ENCODE results near the gene ZNF316.

ZNF316 gene

DNA sequence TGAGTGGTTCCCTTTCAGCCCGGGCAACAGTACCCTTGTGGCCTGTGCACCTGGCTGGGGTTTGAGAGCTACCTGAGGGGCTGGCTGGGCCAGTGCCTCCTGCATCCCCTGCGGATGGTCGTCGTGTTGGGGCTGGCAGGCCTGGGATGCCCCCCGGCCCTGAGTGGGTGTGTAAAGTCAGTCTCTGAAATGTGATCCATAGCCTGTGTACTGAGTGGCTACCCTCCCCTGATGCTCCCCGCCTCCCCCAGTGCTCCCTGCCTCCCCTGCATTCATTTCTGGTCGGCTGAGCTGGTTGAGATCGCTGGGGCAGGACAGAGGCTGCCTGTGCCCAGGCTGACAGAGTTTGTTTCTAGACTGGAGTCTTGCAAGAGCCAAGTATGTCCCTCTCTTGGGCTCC is 9.3 kb downstream of the ZNF316 start:
- H3K36me3 ChIP-seq: peaks cover 97 to 100% (median 100%) of the 10 kb centered on the region in 11 experiments
- no peaks in the 10 kb centered on the region for H3K27me3 ChIP-seq
- no peak overlapping the region for H3K4me2 ChIP-seq
- no peak for TF ChIP-seq Cebpa-rat (IDR thresholded peaks at IDR 0.05)
- H3K4me1 ChIP-seq: peaks cover 0 to 17% (median 15%) of the 10 kb centered on the region in 10 experiments; a peak in 13 of 20 replicates
- H3K9me3 ChIP-seq (replicated peaks in 1 of 11): peaks cover 21 to 43% (median 26%) of the 10 kb centered on the region in 11 experiments
- H3K9ac ChIP-seq: no peak overlapping the region
- H3K4me3 ChIP-seq: no peak overlapping the region
- H4K20me1 ChIP-seq: peaks cover 54 to 94% (median 82%) of the 10 kb centered on the region in 11 experiments
- H3K27ac ChIP-seq: no peak overlapping the region

- no peak overlapping the region for H3K27ac ChIP-seq
- peaks cover 27 to 49% (median 32%) of the 10 kb centered on the region in 11 experiments for H3K9me3 ChIP-seq (replicated peaks in 1 of 11)
- H3K9ac ChIP-seq: 0 out of 22 replicates have a peak overlapping the region, but pooled peaks of 1 of the 11 experiments have one; percentile 8
- TF ChIP-seq Cebpa-rat (IDR thresholded peaks at IDR 0.05): no peak
- H3K4me2 ChIP-seq: no peak overlapping the region
- H3K27me3 ChIP-seq: no peaks in the 10 kb centered on the region
- peaks cover 48 to 87% (median 76%) of the 10 kb centered on the region in 11 experiments for H4K20me1 ChIP-seq
- H3K36me3 ChIP-seq: peaks cover 97 to 100% (median 100%) of the 10 kb centered on the region in 11 experiments
- peaks cover 0 to 17% (median 15%) of the 10 kb centered on the region in 10 experiments; a peak in 13 of 20 replicates for H3K4me1 ChIP-seq
- no peak overlapping the region for H3K4me3 ChIP-seq
These were observed 10.0 kb downstream of the ZNF316 start for GRCh38 chr7:6647080-6647479.

DNA sequence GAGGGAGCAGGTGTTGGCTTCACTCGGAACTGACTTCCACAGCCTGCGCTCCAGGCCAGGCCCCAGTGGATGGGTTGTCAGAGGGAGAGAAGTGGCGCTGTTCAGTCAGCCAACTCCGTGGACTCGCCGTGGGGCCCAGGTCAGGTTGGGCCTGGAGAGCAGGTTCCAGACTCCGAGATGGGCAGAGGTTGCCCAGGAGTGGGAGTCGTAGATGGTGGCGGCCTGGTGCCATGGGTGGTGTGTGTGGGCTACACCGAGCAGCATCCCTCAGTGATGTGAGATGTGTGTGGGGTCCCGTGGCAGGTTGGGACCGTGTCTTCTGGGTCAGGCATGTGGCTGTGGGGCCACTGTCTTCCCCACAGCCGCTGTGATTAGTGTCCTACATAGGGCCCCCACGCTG is 10.4 kb downstream of the ZNF316 start:
- no peak overlapping the region for H3K27ac ChIP-seq
- peaks cover 31 to 54% (median 37%) of the 10 kb centered on the region in 11 experiments for H3K9me3 ChIP-seq (replicated peaks in 1 of 11)
- peaks cover 0 to 17% (median 15%) of the 10 kb centered on the region in 10 experiments; a peak in 13 of 20 replicates for H3K4me1 ChIP-seq
- H4K20me1 ChIP-seq: peaks cover 43 to 83% (median 71%) of the 10 kb centered on the region in 11 experiments
- no peak overlapping the region for H3K9ac ChIP-seq
- no peaks in the 10 kb centered on the region for H3K27me3 ChIP-seq
- peaks cover 97 to 100% (median 100%) of the 10 kb centered on the region in 11 experiments for H3K36me3 ChIP-seq
- no peak overlapping the region for H3K4me3 ChIP-seq
- H3K4me2 ChIP-seq: no peak overlapping the region
- no peak for TF ChIP-seq Cebpa-rat (IDR thresholded peaks at IDR 0.05)

DNA sequence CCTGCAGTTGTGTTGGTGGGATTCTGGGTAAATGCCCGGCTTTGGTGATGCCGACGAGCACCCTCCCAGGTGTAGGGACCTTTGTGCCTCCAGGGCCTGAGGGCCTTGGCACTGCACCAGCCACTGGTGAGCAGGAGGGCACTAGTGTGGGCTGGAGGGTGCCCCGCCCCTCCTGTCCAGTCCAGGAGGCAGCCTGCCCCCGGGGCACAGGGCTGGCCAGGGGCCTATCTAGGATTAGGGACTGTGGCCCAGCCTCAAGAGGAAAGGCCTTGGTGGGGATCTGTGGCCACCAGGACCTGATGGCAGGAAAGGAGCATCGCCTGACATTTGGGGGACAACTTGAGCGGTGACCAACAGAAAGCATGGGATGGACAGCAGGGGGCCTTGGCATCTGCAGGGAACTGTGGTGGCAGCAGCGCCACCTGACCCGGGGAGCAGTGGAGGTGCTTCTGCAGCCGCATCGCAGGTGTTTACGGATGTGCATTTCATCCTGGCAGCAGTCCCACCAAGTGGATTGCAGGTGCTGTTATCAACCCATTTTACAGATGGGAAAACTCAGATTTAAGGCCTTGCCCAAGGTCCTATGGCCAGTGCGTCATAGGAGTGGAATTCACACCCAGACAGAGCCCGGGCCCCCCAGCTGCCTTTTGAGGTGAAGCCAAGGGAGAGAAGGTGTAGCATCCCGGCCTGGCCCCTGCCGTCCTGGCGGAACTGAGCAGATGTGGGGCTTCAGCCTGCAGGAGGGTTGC is 11.1 kb downstream of the ZNF316 start:
- peak overlapping the region in 7 of 11 experiments; percentile 22 to 57 (median 34); a peak in 11 of 22 replicates for H3K4me2 ChIP-seq
- no peaks in the 10 kb centered on the region for H3K27me3 ChIP-seq
- no peak overlapping the region for H3K4me3 ChIP-seq
- peaks cover 0 to 17% (median 15%) of the 10 kb centered on the region in 10 experiments; a peak in 13 of 20 replicates for H3K4me1 ChIP-seq
- H3K9ac ChIP-seq: peak overlapping the region in 3 of 11 experiments; percentile 7 to 50 (median 43); a peak in 2 of 22 replicates
- peaks cover 97 to 100% (median 100%) of the 10 kb centered on the region in 11 experiments for H3K36me3 ChIP-seq
- H4K20me1 ChIP-seq: peaks cover 38 to 76% (median 64%) of the 10 kb centered on the region in 11 experiments
- H3K27ac ChIP-seq: no peak overlapping the region
- no peak for TF ChIP-seq Cebpa-rat (IDR thresholded peaks at IDR 0.05)
- peaks cover 38 to 61% (median 44%) of the 10 kb centered on the region in 11 experiments for H3K9me3 ChIP-seq (replicated peaks in 1 of 11)

DNA sequence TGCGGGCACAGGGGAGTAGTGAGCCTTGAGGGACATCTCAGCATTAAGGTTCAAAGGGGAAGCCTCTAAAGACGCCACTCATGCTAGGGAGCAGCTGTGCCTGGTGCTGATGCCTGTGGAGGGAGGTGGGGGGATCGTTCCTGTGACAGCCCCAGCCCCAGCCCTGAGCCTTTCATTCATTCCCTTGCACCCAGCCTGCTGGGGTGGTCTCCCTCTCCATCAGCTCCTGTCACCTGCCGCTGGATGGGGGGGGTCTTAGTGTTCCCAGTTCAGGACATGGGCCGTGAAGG is 11.6 kb downstream of the ZNF316 start:
- peak overlapping the region in 3 of 11 experiments; percentile 4 to 13 (median 12); a peak in 3 of 22 replicates for H3K27ac ChIP-seq
- H3K4me2 ChIP-seq: peak overlapping the region in 7 of 11 experiments; percentile 22 to 57 (median 34); a peak in 13 of 22 replicates
- peaks cover 38 to 71% (median 59%) of the 10 kb centered on the region in 11 experiments for H4K20me1 ChIP-seq
- H3K9me3 ChIP-seq (replicated peaks in 1 of 11): peaks cover 44 to 66% (median 49%) of the 10 kb centered on the region in 11 experiments
- no peak for TF ChIP-seq Cebpa-rat (IDR thresholded peaks at IDR 0.05)
- peaks cover 0 to 17% (median 15%) of the 10 kb centered on the region in 10 experiments; a peak in 13 of 20 replicates for H3K4me1 ChIP-seq
- peak overlapping the region in 3 of 11 experiments; percentile 7 to 50 (median 43); a peak in 2 of 22 replicates for H3K9ac ChIP-seq
- no peak overlapping the region for H3K4me3 ChIP-seq
- no peaks in the 10 kb centered on the region for H3K27me3 ChIP-seq
- H3K36me3 ChIP-seq: peaks cover 97 to 100% (median 100%) of the 10 kb centered on the region in 11 experiments

DNA sequence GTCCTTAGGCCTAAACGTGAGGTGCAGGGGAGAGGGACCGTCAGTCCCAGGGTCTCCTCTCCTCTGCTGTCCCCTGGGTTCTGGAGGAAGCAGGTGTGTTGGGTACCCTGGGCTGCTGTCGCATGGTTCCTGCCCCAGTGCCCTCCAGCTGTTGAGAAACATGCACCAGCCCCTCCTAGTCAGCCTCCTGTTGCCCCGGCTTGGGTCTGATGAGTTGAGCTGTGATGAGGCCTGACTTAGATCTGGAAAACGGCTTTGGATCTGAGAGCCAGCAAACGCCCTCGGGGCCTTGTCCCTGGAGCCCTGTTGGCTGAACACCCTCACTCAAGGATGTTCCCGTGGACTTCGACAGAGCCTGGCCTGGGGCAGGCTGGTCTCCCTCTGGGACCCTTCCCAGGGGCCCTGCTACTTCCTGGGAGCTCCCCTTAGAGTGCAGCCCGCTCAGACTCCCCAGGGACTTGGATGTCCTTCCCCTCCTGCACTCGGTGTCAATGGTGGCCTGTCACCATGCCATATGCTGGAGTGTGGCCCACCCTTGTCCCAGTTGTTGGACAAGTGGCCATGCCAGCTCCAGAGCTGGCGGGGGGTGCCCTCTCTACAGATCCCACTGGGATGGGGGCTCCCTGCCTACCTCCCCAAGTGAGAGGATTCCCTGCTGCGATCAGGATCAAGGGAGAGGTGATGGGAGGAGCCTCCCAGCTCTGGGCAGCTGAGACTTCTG is 12.3 kb downstream of the ZNF316 start:
- peaks cover 0 to 17% (median 15%) of the 10 kb centered on the region in 10 experiments; a peak in 13 of 20 replicates for H3K4me1 ChIP-seq
- peaks cover 50 to 72% (median 56%) of the 10 kb centered on the region in 11 experiments for H3K9me3 ChIP-seq (replicated peaks in 1 of 11)
- H3K4me2 ChIP-seq: peak overlapping the region in 7 of 11 experiments; percentile 22 to 57 (median 34); a peak in 13 of 22 replicates
- H3K9ac ChIP-seq: peak overlapping the region in 4 of 11 experiments; percentile 7 to 50 (median 36); a peak in 4 of 22 replicates
- peak overlapping the region in 4 of 11 experiments; percentile 13 to 49 (median 32); a peak in 6 of 22 replicates for H3K27ac ChIP-seq
- peaks cover 38 to 70% (median 54%) of the 10 kb centered on the region in 11 experiments for H4K20me1 ChIP-seq
- no peak for TF ChIP-seq Cebpa-rat (IDR thresholded peaks at IDR 0.05)
- peaks cover 97 to 100% (median 100%) of the 10 kb centered on the region in 11 experiments for H3K36me3 ChIP-seq
- H3K27me3 ChIP-seq: no peaks in the 10 kb centered on the region
- H3K4me3 ChIP-seq: peak overlapping the region in 1 of 10 experiments; percentile 18; a peak in 1 of 20 replicates

- H3K27ac ChIP-seq: 0 out of 22 replicates have a peak overlapping the region, but pooled peaks of 3 of the 11 experiments have one; percentile 23 to 49 (median 40)
- peak overlapping the region in 1 of 11 experiments; percentile 49; a peak in 1 of 22 replicates for H3K4me2 ChIP-seq
- peaks cover 97 to 100% (median 100%) of the 10 kb centered on the region in 11 experiments for H3K36me3 ChIP-seq
- H3K4me3 ChIP-seq: peak overlapping the region in 2 of 10 experiments; percentile 18 to 19; a peak in 2 of 20 replicates
- peaks cover 35 to 69% (median 50%) of the 10 kb centered on the region in 11 experiments for H4K20me1 ChIP-seq
- peaks cover 57 to 79% (median 62%) of the 10 kb centered on the region in 11 experiments for H3K9me3 ChIP-seq (replicated peaks in 1 of 11)
- H3K9ac ChIP-seq: no peak overlapping the region
- no peak for TF ChIP-seq Cebpa-rat (IDR thresholded peaks at IDR 0.05)
- H3K27me3 ChIP-seq: no peaks in the 10 kb centered on the region
- peaks cover 0 to 17% (median 15%) of the 10 kb centered on the region in 10 experiments; a peak in 13 of 20 replicates for H3K4me1 ChIP-seq
These were observed 13.0 kb downstream of the ZNF316 start for GRCh38 chr7:6650086-6650485.

DNA sequence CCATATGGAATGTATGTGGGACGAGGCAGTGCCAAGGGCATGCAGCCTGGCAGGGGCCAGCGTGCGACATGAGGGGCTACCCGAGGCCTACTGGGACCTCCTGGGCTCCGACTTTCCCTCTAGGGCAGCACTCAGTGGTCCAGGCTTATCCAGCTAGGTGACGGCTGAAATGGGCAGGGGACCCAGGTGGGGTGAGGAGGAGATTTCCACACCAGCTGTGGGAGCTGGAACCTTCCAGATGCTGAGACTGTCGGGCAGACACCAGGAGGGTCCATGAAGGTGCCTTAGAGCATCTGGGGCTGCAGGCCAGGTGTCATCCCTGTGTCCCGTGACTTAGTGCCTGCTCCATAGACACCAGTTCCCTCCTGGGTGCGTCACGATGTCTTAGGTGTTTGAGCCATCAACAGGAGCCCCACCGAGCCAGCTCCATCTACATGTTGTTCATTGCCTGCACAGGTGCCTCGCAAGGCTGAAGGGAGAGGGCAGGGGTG is 13.4 kb downstream of the ZNF316 start:
- Histone ChIP-seq H3K4me1 (peaks cover 0 to 17% (median 15%) of the 10 kb centered on the region in 10 experiments; a peak in 13 of 20 replicates), H3K27me3 (no peaks in the 10 kb centered on the region), H3K36me3 (peaks cover 97 to 100% (median 100%) of the 10 kb centered on the region in 11 experiments), H3K4me2 (no peak overlapping the region), H4K20me1 (peaks cover 33 to 65% (median 46%) of the 10 kb centered on the region in 11 experiments), H3K9me3 (replicated peaks in 1 of 11) (peaks cover 61 to 84% (median 67%) of the 10 kb centered on the region in 11 experiments), H3K27ac (no peak overlapping the region), H3K4me3 (peak overlapping the region in 6 of 10 experiments; percentile 9 to 56 (median 32); a peak in 4 of 20 replicates), H3K9ac (no peak overlapping the region)
- no peak for TF ChIP-seq Cebpa-rat (IDR thresholded peaks at IDR 0.05)

All from BLaER1 treated with 17β-estradiol and CSF1 and Interleukin-3, amounts not matched to agents 10 nM and 100 nM (cell line).